ENCODE measurements around the gene ACTL6A. TPM values are rescaled to one million over a fixed set of nuclear protein-coding genes. Genes with fewer than 3 reads are reported as not detected.

ACTL6A gene
- total RNA-seq, 1 experiment from 2014 or later, result 74.5 TPM

DNA sequence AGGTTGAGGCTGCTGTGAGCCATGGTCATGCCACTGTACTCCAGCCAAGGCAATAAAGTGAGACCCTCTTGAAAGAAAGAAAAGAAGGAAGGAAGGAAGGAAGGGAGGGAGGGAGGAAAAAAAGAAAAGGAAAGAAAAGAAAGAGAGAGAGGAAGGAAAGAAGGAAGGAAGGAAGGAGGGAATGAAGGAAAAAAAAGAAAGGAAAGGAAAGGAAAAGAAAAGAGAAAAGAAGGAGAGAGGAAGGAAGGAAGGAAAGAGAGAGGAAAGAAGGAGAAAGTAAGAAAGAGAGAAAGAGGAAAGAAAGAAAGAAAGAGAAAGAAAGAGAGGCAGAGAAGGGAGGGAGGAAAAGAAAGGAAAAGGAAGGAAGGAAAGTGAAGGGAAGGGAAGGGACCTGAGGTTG is 20.4 kb upstream of the ACTL6A start:
- DNase-seq, result no peak
- no peak overlapping the region for H3K27ac ChIP-seq (ENCODE audit: insufficient read length, low read depth, low read length)
- H3K27ac Mint-ChIP-seq, result no peak overlapping the region

More for the DNA sequence above, 20.4 kb upstream of the ACTL6A start:
- Histone ChIP-seq H4K91ac (ENCODE audit: insufficient read length, low read depth, low read length) (no peak overlapping the region), H3K23ac (ENCODE audit: insufficient read length, low read depth, low read length) (no peak overlapping the region), H4K20me1 (ENCODE audit: control insufficient read depth, insufficient read depth, insufficient read length) (no peaks in the 10 kb centered on the region), H3K4ac (ENCODE audit: low read depth, low read length) (no peak overlapping the region), H3K4me2 (ENCODE audit: insufficient read depth, insufficient read length, low read length) (no peak overlapping the region), H3K9ac (ENCODE audit: extremely low read depth, insufficient read length, low read length) (no peak overlapping the region), H2BK15ac (ENCODE audit: low read depth, low read length) (no peak overlapping the region), H3K4me1 (ENCODE audit: insufficient read depth, low read length) (no peaks in the 10 kb centered on the region; the same call in 1 of the 2 replicates), H3K56ac (ENCODE audit: insufficient read length, low read depth, low read length) (no peak overlapping the region), H2AK5ac (ENCODE audit: insufficient read length, low read length) (no peak overlapping the region), H3K79me1 (ENCODE audit: insufficient read depth, low read depth, low read length, poor library complexity, severe bottlenecking) (no peaks in the 10 kb centered on the region), H2BK12ac (ENCODE audit: insufficient read length, low read depth, low read length) (no peak overlapping the region), H3T11ph (ENCODE audit: low read length) (no peak overlapping the region), H3K18ac (ENCODE audit: insufficient read length, low read depth, low read length) (no peak overlapping the region), H2BK20ac (ENCODE audit: low read depth, low read length, poor library complexity, severe bottlenecking) (no peak overlapping the region), H3K27me3 (ENCODE audit: insufficient read depth, low read length) (no peaks in the 10 kb centered on the region), H3K14ac (ENCODE audit: insufficient read depth, low read length) (no peak overlapping the region), H2BK120ac (ENCODE audit: low read depth, low read length, poor library complexity, severe bottlenecking) (no peak overlapping the region), H3K23me2 (ENCODE audit: insufficient read length, low read depth, low read length, poor library complexity, severe bottlenecking) (no peaks in the 10 kb centered on the region), H4K5ac (ENCODE audit: insufficient read length, low read depth, low read length) (no peak overlapping the region), H3K79me2 (ENCODE audit: insufficient read depth, low read length) (no peaks in the 10 kb centered on the region), H3K9me3 (ENCODE audit: control insufficient read depth, low read depth, low read length) (no peaks in the 10 kb centered on the region), H4K8ac (replicated peaks; ENCODE audit: insufficient read length, low read depth, low read length) (no peak overlapping the region), H2BK5ac (ENCODE audit: insufficient read length, low read length) (no peak overlapping the region), H2AFZ (ENCODE audit: low read length) (no peak overlapping the region)
- Mint-ChIP-seq H3K4me1 (peaks cover 9 to 10% of the 10 kb centered on the region in 2 experiments), H3K4me3 (no peak overlapping the region), H3K27me3 (ENCODE audit: low read depth) (peaks cover 1% of the 10 kb centered on the region; the same call in 1 of the 2 replicates), H3K36me3 (ENCODE audit: insufficient read depth in 1 of 3, low read depth in 3 of 3) (no peaks in the 10 kb centered on the region), H3K9me3 (no peaks in the 10 kb centered on the region; a peak in 1 of 5 replicates)
- TF ChIP-seq, protein P1, sequence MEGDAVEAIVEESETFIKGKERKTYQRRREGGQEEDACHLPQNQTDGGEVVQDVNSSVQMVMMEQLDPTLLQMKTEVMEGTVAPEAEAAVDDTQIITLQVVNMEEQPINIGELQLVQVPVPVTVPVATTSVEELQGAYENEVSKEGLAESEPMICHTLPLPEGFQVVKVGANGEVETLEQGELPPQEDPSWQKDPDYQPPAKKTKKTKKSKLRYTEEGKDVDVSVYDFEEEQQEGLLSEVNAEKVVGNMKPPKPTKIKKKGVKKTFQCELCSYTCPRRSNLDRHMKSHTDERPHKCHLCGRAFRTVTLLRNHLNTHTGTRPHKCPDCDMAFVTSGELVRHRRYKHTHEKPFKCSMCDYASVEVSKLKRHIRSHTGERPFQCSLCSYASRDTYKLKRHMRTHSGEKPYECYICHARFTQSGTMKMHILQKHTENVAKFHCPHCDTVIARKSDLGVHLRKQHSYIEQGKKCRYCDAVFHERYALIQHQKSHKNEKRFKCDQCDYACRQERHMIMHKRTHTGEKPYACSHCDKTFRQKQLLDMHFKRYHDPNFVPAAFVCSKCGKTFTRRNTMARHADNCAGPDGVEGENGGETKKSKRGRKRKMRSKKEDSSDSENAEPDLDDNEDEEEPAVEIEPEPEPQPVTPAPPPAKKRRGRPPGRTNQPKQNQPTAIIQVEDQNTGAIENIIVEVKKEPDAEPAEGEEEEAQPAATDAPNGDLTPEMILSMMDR (conservative IDR thresholded peaks at IDR 0.05), result no peak
